ENCODE results near the gene VPS37D.
A peak's percentile ranks its signal among the peaks of the same experiment; 100 is the strongest.

The VPS37D gene

DNA sequence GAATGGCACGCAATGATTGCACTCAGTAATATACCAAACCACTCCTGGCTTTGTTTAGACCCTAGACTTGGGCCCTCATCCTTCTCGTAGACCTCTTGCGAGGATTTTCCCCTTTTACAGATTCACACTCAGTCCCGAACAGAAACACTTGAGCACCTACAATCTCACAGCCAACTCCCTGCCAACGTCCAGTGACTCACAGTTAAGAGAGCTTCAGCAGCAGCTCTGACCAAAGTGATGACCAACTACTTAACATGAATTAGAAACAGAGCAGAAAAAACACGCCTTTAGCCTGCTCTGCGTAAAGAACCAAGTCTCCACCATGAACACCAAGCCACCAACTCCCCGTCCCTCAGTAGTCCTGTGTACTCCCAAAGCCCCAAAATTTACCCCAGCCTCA is 13.4 kb downstream of the VPS37D start:
- no peak for DNase-seq

DNA sequence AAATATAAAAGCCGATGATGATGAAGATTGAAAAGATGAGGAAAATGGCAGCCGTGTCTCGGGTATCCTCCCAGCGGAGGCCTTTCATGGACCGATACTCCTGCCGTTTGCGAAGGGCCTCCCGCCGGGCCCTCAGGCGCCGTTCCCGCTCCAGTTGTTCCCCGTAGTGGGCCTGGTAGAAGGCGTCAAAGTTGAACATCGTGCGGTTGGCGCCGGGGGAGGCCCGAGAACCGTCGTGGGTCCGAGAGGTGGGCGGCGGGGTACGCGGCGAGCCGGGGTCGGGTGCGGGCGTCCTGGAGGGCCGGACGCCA is 15.1 kb downstream of the VPS37D start:
- no peak for DNase-seq

DNA sequence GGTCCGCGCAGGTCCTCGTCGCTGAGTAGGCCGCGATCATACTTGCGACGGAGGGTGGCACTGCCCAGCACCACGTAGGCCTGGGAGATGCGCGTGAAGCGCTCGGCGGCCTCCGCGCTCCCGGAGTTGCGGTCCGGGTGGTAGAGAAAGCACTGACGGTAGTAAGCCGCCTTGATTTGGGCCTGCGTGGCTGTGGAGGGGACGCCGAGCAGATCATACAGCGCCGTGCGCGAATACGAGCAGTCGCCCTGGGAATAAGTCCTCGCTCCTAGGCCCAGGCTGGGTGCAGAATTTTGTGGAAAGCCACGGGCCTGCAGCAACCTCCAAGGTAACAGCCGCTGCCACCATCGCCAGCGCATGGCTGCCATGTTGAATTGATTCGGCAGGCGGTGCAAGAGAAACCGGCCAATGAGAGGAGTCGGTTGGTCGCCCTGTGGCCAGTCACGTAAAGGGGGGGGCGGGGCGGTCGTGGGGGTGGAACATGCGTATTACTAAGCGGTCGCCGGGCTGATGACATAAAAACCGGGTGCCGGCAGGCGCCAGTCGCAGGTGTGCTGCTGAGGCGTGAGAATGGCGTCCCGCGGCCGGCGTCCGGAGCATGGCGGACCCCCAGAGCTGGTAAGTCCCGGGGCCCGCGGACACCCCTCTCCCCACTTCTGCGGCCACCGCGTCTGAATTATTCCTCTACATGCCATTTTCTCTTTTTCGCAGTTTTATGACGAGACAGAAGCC is 15.6 kb downstream of the VPS37D start, which contains the start of the genes BUD23 and DNAJC30:
Gene BUD23, plus strand, starts transcription at position 542 of the 732 bp plus-strand sequence. Its CDS starts 29 bp downstream, at position 571.
Gene DNAJC30, minus strand, starts transcription at position 398 of the 732 bp plus-strand sequence. Its CDS starts 30 bp downstream, at position 368.
- DNase-seq: peak; percentile 92

DNA sequence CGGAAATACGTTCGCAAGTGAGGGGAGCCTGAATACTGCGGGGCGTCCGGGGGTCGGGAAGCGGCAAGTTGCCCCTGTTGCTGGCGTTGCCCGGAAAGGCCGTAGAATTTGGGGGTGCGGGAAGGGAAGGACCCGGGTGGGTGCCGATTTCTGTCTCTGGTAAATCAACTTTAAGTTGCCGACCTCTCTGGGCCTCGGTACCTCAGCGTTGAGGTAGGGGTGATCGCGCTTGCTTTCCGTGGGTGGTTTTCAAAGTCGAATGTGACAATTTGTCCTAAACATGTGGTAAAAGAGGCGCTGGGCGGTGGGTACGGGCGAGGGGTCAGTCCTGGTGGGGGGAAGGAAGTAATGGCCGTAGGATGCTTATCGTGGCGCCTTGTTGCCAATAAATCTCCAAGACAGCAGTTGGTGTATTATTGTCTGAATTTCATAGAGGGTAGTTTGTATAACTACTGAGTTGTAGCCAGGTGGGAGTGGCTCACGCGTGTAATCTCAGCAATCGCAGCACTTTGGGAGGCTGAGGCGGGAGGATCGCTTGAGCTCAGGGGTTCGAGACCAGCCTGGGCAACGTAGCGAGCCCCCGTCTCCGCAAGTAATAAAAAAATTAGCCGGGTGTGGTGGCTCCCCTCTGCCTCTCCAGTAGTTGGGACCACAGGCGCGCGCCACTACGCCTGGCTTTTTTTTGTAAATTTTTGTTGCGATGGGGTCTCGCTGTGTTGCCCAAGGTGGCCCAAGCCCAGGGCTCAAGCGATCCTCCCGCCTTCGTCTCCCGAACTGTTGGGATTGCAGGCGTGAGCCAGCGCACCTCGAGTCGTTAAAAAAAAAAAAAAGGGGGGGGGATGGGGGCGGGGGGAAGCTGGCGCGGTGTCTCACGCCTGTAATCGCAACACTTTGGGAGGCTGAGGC is 16.4 kb downstream of the VPS37D start:
- no peak for DNase-seq

DNA sequence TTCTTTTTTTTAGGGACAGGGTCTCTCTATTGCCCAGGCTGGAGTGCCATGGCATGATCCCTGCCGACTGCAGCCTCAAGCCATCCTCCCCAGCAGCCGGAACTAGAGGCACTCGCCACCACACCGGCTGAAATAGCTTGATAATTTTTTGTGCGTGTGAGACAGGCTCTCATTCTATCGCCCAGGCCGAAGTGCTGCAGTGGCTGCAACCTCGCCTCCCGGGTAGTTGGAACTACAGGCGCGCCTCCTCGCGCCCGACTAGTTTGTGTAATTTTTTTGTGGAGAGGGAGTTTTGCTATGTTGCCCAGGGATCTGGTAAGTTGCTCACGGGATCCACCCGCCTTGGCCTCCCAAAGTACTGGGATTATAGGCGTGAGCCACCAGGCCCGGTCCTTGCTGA is 17.7 kb downstream of the VPS37D start:
- no peak for DNase-seq

DNA sequence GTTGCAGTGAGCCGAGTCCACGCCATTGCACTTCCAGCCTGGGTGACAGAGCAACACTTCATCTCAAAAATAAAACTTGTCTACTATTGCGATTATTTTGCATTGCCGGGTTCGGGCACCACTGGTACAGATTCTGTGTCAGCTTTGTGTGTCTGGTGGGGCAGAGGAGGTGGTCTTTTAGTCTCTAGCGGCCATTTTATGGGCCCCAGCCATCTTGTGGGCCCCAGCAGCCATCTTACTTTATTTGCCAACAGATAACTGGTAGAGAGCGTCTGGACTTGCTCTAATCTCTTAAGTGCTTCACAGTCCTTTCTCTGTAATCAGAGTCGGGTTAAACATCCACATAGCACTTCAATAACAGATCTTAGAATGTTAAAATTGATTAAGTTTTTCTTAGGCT is 20.7 kb downstream of the VPS37D start:
- DNase-seq: no peak

DNA sequence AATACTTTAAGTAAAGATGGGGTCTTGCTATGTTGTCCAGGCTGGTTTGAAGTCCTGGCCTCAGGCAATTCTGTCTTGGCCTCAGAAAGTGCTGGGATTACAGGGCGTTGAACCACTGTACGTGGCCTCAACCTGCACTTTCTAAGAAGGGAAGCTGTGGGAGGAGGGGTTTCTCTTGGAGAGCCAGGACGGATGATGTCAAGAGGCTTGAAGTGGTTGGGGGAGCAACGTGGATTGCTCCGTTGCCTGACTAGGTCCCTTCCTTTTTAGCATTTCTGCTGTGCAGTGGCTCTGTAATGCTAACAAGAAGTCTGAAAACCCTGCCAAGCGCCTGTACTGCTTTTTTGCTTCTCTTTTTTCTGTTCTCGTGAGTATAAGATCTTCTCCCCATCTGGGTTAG is 23.0 kb downstream of the VPS37D start:
- no peak for DNase-seq

DNA sequence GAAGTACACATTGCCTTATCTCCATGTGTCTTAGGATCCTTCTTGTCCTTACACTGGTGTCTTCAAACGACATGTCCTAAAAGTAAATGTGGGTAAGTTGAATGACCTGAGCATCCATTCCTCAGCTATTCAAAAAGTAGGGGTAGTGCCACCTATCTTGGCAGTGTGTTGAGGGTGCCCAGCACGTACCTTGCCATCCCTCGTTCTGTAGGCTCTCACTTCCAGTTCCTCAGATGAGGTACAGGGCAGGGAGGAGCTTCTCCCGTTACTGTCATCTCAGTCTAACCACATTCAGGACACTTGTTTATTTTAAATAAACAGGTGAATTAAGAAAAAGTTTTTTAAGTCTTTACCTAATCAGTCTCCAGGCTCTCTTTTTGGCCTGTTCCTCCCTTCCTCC is 28.7 kb downstream of the VPS37D start:
- DNase-seq: no peak

DNA sequence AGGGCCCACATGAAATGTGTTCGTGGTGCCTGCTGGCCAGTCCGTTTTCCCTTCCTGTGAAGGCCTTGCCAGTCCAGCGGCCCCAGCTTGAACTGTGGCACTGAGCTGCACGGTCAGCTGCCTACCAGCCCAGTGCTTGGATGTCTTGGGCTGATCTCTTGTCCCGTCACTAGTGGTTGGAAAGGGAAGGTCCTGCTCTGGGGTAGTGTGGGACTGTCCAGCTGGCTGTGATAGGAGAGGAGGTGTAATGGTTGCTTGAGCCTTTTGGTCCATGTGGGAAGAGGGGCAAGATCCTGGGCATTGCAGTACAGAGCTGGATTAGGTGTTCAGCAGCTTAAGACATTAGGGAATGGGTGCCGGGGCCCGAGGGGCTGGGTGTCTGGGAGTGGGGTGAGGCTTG is 30.8 kb downstream of the VPS37D start:
- no peak for DNase-seq

DNA sequence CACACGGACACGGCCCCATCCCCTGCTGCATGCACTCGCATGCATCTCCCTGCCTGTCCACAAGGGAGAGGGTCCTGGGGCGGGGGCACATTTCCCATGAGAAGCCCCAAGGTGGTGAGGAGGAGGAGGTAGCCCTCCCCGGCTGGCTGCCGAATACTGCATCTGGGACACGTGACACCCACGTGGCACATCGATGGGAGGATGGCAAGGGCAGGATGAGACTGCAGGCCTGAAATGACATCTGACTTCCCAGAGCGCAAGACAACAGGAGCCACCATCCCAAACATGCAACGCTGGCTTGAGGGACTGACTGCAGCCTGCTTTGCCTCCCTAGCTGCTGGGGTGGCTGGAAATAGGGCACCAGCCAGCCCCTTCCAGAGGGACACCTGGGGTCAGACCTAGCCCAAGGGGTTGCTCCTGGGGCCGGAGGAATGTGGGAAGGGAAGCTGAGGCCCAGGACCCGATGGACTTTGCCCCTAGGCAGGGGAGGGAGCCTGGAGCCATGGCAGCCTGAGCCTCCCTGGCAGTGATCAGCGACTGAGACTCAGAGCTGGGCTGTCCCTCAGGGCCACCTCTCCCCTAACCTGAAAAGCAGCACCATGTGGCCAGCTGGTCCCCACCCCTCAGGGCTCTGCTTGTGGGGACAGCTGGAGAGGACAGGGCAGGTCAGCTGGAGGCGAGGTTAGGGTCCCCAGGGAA is 31.9 kb downstream of the VPS37D start:
- DNase-seq: no peak

DNA sequence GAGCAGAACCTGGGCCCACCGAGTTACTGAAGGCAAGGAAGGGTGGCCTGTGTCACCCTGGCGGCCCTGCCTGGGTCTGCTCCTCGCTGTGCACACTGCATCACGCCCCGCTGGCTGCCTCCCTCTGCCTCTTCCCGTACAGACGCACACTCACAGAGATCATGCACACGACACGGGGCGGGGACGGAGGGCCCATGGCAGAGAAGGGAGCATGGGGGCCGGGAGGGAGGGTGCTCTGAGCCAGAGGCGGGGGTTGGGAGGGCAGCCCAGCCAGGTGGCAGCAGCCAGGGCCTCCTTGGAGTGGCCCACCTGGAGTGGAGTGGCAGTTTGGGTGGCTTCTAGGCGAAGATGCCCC is 32.4 kb downstream of the VPS37D start:
- DNase-seq: no peak

DNA sequence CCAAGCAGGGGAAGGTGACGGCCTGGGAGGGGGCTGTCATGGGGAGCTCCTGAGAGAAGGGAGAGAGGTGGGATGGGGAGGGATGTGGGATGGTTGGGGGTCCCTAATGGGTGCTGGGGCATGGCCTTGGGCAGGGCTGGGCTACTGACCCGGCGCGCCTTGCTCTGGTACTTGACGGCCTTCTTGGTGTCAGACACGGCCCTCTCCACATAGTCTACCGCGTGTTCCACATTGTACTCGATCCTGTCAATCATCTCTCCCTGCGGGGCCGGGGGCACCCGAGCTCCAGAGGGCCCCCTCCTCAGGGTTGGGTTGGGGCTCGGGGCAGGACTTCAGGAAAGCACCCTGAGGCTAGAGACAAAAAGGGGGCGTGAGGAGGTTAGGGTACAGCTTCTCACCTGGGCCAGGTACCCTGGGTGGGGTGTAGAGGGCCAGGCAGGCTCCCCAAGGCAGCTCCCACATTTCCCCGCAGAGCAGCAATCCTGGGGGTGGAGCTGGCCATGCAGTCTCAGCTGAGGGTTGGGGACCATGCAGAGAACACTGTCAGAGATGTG is 33.0 kb downstream of the VPS37D start:
- DNase-seq: no peak

DNA sequence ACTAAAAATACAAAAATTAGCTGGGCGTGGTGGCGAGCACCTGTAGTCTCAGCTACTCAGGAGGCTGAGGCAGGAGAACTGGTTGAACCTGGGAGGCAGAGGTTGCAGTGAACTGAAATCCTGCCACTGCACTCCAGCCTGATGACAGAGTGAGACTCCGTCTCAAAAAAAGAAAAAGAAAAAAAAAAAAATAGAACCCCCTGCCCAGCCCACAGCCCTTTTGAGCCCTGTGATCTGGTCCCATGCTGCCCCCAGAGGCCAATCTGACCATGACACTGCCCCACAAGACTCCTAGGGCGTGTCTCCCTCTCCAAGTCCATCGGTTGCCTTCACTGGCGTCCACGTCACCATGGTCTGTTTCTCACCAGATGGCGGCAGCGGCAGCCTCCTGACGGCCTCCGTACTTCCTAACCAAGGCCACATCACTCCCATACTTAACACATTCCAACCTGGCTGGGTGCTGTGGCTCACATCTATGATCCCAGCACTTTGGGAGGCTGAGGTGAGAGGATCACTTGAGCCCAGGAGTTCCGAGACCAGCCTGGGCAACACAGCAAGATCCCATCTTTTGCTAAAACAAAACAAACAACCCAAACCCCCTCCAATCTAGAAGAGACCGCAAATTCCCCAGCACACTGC is 33.8 kb downstream of the VPS37D start:
- no peak for DNase-seq

DNA sequence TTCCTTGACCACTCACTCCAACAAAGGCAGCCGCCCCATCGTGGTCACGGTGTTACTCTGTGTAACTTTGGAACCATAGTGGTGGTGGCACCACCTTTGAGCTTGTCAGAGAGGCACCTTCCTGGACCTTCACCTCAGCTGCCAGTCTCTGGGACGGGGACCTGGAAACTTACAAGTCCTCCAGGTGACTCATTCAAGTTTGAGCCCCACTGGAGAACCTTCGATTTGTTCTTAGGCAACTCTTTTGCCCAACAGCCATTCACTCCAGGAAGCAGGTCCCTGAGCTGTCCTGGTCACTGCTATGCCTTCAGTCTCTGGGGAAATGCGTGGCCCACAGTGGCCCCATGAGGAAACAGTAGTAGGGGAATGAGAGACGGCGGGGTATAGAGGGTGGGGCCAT is 34.6 kb downstream of the VPS37D start:
- no peak for DNase-seq

DNA sequence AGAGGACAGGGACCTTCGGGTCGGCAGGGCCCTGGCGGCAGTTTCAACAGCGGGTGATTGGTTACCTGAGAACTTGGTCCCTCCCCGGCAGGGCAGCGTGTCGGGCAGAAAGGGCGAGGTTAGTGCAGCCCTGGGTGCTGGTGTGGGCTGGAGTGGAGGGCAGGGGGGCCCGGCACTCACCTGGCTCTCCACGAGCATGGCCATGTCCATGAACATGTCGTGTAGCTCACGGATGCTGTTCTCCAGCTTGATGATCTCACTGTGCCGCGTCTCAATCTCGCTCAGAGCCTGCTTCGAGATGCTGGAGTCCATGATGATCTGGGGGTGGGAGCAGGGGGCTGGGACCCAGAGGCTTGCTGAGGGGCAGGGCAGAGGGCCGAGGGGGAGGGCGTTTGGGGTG is 35.0 kb downstream of the VPS37D start:
- DNase-seq: no peak

DNA sequence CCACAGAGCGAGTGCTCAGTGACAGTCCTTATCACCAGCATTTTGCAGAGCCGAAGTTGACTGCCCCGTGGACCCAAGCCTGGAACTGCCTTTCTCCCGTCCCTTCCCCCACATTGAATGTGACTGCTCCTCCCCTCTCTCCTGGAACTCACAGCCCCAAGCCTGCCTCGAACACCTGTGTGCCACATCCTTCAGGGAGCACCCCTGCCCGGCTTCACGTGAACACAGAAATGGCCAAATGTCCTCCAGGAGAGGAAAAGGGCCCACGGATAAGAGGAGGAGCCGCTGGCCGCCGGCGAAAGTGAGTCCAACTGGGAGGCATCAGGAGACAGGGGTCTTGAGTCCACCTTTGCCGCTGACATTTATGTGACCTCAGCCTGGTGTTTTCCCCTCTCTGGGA is 35.6 kb downstream of the VPS37D start:
- no peak for DNase-seq

DNA sequence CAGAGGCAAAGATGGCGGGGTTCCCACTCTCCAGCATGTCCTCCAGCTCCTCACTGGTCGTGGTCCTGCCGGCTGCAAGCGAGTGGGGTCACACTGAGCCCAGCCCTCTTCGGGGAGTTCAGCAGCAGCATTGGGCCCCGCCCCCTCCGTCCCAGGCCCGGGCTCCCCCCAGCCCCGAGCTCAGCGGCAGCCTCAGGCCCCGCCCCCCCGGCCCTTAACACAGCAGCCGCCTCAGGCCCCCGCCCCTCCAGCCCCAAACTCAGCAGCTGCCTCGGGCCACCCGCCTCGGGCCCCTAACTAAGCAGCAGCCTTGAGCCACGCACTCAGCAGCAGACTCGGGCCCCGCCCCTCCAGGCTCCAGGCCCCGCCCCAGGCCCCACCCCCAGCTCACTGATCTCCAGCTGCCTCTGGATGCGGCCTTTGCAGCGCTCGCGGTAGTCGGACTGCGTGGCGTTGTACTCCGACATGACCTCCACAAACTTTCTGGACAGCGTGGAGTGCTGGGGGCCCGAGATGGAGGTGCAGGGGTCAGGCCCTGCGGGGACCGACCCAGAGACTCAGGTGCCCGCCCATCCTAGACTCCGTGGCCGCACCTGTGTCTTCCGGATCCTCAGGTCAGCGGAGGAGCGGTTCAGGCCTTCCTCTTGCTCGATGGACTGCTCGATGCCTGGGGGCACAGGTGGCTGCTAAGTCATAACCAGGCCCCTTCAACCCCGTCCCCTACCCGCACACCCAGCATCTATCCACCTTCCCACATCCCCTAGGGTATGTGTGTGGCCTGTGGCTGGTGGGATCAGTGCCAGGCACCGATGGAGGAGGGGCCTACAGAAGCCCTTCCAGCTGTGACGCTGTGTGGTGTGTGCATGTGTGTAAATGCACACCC is 36.4 kb downstream of the VPS37D start:
- peak; percentile 15 for DNase-seq

DNA sequence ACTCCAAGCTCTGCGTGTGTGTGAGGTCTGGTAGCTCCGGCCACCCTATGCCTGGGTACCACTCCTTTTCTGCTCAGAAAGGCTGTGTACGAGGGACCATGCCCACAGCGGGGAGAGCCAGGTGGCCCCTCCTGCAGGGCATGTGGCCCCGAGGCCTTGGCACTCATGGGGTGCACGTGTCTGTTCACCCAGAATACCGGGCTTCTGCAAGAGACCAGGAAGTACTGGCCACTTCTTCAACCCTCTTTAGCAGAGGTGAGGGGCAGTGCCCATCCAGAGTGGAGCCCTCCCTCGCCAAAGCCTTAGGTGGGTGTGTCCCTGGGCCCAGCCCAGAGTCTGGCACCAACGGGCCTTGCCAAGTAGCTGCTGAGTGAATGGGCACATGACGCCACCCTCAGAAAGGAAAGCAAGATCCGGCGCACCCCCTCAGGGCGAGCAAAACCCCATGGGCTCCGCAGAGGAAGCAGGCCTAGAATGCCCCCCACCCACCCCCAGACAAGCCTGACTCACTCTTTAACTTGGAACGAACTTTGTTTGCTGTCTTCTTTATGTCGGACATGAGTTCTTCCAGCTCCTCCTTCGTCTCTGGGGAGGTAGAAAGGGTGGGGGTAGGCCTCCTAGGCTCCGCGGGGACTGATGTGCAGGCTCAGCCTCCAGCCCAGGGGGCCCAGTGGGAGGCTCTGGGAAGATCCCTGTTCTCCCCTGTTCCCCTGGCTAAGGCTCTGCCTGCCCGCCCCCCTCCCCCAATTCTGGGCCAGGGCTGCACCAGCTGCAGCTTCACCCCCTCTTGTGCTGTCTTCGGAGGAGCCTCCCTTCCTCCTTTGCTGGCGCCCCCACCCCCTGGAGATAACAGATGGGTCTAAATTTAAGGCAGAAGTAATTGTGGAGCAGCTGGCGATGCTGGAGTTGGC is 37.3 kb downstream of the VPS37D start:
- DNase-seq: no peak

DNA sequence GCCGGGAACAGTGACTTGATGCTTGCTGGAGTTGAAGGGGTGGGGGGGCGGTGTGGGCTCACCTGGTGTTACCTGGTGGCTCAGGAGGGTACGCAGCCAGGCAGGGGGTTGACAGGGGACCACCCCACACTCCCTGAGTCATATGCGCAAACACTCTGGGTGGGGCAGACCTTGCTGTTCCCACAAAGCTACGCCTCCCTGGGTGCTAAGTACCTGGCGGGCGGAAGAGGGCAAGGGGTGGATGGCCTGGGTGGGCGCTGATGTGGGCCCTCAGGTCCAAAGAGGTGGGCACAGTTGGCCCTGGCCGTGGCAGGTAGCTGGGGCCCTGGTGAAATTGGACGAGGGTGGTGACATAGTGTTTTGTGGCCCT is 37.9 kb downstream of the VPS37D start:
- no peak for DNase-seq

DNA sequence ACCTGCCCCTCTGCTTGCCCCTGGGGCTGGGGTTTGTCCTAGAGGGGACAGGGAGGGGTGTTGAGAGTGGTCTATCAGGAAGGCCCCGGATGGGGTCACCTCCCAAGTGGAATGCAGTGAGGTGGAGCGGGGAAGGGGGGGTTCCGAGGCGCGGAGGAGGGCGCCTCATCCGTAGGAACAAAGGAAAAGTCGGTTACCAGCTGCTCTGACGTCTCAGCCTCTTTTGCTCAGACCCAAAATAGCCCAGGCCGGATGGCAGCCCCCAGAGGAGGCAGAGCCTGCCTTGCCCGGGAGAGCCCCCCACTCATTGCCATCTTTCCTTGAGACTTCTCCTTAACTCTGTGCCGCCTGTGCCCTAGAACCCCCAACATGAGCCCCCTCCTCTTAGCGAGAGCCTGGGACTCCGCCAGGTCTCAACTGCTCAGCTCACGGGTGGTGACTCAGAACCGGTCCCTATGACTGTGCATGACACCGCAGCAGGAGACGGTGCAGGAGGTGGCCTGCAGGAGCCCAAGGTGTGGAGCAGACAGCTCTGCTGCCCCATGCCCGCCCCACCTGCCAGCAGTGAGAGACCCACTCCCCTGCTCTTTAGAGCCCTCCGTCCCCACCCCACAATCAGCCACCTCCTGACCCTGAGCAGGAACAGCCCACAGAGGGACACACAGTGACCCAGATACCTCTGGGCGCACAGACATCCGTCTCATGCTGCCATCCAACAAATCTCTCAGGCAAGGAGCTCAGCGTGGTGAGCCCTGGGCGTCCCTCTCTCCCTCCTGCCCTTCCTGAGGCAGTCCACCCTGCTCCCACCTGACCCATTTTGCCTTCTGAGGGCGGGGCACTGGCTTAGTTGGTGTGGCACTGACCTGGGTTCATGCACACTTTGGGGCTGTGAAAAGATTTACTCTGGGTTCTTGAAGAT is 38.8 kb downstream of the VPS37D start:
- no peak for DNase-seq
